ENCODE results near the gene SNX6. TPM values are rescaled to one million over a fixed set of nuclear protein-coding genes. Genes with fewer than 3 reads are reported as not detected.
"Not testable (repeated sequence)": the region's sequence is repeated elsewhere in the genome, so short reads cannot be mapped to it uniquely, and the experiment has no call there.

The SNX6 gene
- total and polyA plus RNA-seq, 10 of the 15 experiments (the other 5 are each of a cell fraction or from before 2014, with no cell fraction given): 34.4 to 107 (median 71.7) TPM

- H3K4me1 ChIP-seq (ENCODE audit: control insufficient read depth, insufficient read depth, low read length): no peaks in the 10 kb centered on the region
- ChIA-PET POLR2A (interaction anchor here (0.7 kb wide), 1 partner anchor 88 kb away, joined by 3 read pairs; no protein-coding TSS in a partner anchor), CTCF (no interaction called here), SMC1A (ENCODE audit: uncharacterized antibody, unreplicated experiment) (no interaction called here), RAD21 (ENCODE audit: unreplicated experiment) (no interaction called here)
- TF ChIP-seq ELK1 (IDR thresholded peaks at IDR 0.05; ENCODE audit: low read depth, low read length): no peak
- TF ChIP-seq SMC3 (IDR thresholded peaks at IDR 0.05; ENCODE audit: borderline replicate concordance, low read length): no peak
- TF ChIP-seq E2F8 (IDR thresholded peaks at IDR 0.05; ENCODE audit: low read depth, partially characterized antibody): no peak
- TF ChIP-seq E4F1 (IDR thresholded peaks at IDR 0.05; ENCODE audit: borderline replicate concordance, partially characterized antibody): no peak
- TF ChIP-seq CHD4 (IDR thresholded peaks at IDR 0.05): no peak
- H3K9me3 ChIP-seq (replicated peaks; ENCODE audit: control insufficient read depth, insufficient read depth, low read length): no peaks in the 10 kb centered on the region
- no peak for ATAC-seq
- BruUV-seq (replicated peaks): no TSS peak
- no peak overlapping the region for H3K4me2 ChIP-seq (ENCODE audit: control insufficient read depth, insufficient read depth)
- H3K36me3 ChIP-seq (ENCODE audit: control insufficient read depth in 2 of 2, insufficient read depth in 2 of 2, low read length in 1 of 2): peaks cover under 1 to 22% of the 10 kb centered on the region in 2 experiments; a peak in 3 of 4 replicates
- no peaks in the 10 kb centered on the region for H3K27me3 ChIP-seq (replicated peaks in 1 of 2; ENCODE audit: control insufficient read depth in 2 of 2, insufficient read depth in 2 of 2, low read length in 1 of 2)
- no peak for DNase-seq (ENCODE audit: low read depth, low spot score)
- 100% methylated on average over 1 of the region's 1 CpG for WGBS (ENCODE audit: insufficient coverage, insufficient replicate concordance, low lambda C conversion rate, missing lambda C conversion rate)
- in situ Hi-C loops (cut with MboI): no loop called here
- no peak overlapping the region for H3K27ac ChIP-seq (ENCODE audit: control insufficient read depth, insufficient read depth)
- H3K4me3 ChIP-seq: no peak overlapping the region
- H4K20me1 ChIP-seq (ENCODE audit: control insufficient read depth, insufficient read depth): no peaks in the 10 kb centered on the region
- no peaks in the 10 kb centered on the region for H3K79me2 ChIP-seq (ENCODE audit: control insufficient read depth, insufficient read depth, low read length)
- FAIRE-seq: no peak
- no peak overlapping the region for H3K9ac ChIP-seq (ENCODE audit: control insufficient read depth, insufficient read depth, low read length)
- intact Hi-C loops (cut with micrococcal nuclease; ENCODE audit: unreplicated experiment): no loop called here
- H2AFZ ChIP-seq (ENCODE audit: control insufficient read depth, low read depth, low read length): no peak overlapping the region
These were observed 102.4 kb downstream of the SNX6 start for GRCh38 chr14:34527591-34527990.

- not testable (repeated sequence) for FAIRE-seq, ATAC-seq
- WGBS (ENCODE audit: insufficient coverage, insufficient replicate concordance, low lambda C conversion rate, missing lambda C conversion rate): 93% methylated on average over 8 of the region's 8 CpGs
These were observed 105.7 kb downstream of the SNX6 start for GRCh38 chr14:34524216-34524615.

More at GRCh38 chr14:34524216-34524615, 105.7 kb downstream of the SNX6 start:
- H3K4me2 ChIP-seq (ENCODE audit: control insufficient read depth, insufficient read depth); H4K20me1 ChIP-seq (ENCODE audit: control insufficient read depth, insufficient read depth); H3K9me3 ChIP-seq (replicated peaks; ENCODE audit: control insufficient read depth, insufficient read depth, low read length); DNase-seq (ENCODE audit: low read depth, low spot score); H3K79me2 ChIP-seq (ENCODE audit: control insufficient read depth, insufficient read depth, low read length); CTCF ChIA-PET; H2AFZ ChIP-seq (ENCODE audit: control insufficient read depth, low read depth, low read length); H3K4me1 ChIP-seq (ENCODE audit: control insufficient read depth, insufficient read depth, low read length); POLR2A ChIA-PET; H3K4me3 ChIP-seq; RAD21 ChIA-PET (ENCODE audit: unreplicated experiment); in situ Hi-C loops (cut with MboI); intact Hi-C loops (cut with micrococcal nuclease; ENCODE audit: unreplicated experiment); H3K27ac ChIP-seq (ENCODE audit: control insufficient read depth, insufficient read depth); H3K9ac ChIP-seq (ENCODE audit: control insufficient read depth, insufficient read depth, low read length); BruUV-seq (replicated peaks); SMC1A ChIA-PET (ENCODE audit: uncharacterized antibody, unreplicated experiment); H3K27me3 ChIP-seq (replicated peaks in 1 of 2; ENCODE audit: control insufficient read depth in 2 of 2, insufficient read depth in 2 of 2, low read length in 1 of 2): not testable (repeated sequence)
- peaks cover 2 to 20% of the 10 kb centered on the region in 2 experiments; a peak in 3 of 4 replicates for H3K36me3 ChIP-seq (ENCODE audit: control insufficient read depth in 2 of 2, insufficient read depth in 2 of 2, low read length in 1 of 2)
